HepG2 (cell line): ENCODE results near the gene SCAND1. TPM values are rescaled to one million over a fixed set of nuclear protein-coding genes. Genes with fewer than 3 reads are reported as not detected.

ENCODE experiments used
- ISL2 ChIP-seq: sonication (generic); formaldehyde crosslinking; IDR thresholded peaks from 2 replicates; pipeline ENCODE4 v1.5.0; 2020; ENCODE audit warnings: missing genetic modification reagents
- KLF15 ChIP-seq: sonication (generic); formaldehyde crosslinking; IDR thresholded peaks from 2 replicates; pipeline ENCODE4 v1.8.1; 2023; ENCODE audit warnings: borderline replicate concordance, mild to moderate bottlenecking, inconsistent platforms, missing genetic modification reagents, mixed read lengths
- NFE2L1 ChIP-seq: sonication (generic); formaldehyde crosslinking; IDR thresholded peaks from 2 replicates; pipeline ENCODE4 v1.4.0; 2020; ENCODE audit warnings: missing genetic modification reagents, mild to moderate bottlenecking, borderline replicate concordance
- REXO4 ChIP-seq: sonication (generic); formaldehyde crosslinking; IDR thresholded peaks from 2 replicates; pipeline ENCODE4 v1.8.0; 2022; ENCODE audit warnings: missing genetic modification reagents, mild to moderate bottlenecking, borderline replicate concordance
- SETDB1 ChIP-seq: sonication (generic); formaldehyde crosslinking; IDR thresholded peaks from 2 replicates; pipeline ENCODE4 v1.5.1; 2020; ENCODE audit warnings: missing genetic modification reagents, mild to moderate bottlenecking, borderline replicate concordance
- ZKSCAN5 ChIP-seq: sonication (generic); formaldehyde crosslinking; IDR thresholded peaks from 2 replicates; pipeline ENCODE4 v1.5.1; 2020; ENCODE audit warnings: mild to moderate bottlenecking, missing genetic modification reagents
- ZMYM2 ChIP-seq: sonication (generic); formaldehyde crosslinking; IDR thresholded peaks from 2 replicates; pipeline ENCODE4 v1.8.0; 2022; ENCODE audit warnings: mild to moderate bottlenecking, missing genetic modification reagents
- ZNF230 ChIP-seq: sonication (generic); formaldehyde crosslinking; IDR thresholded peaks from 2 replicates; pipeline ENCODE4 v1.4.0; 2020; ENCODE audit warnings: mild to moderate bottlenecking, missing genetic modification reagents
- ZNF432 ChIP-seq: sonication (generic); formaldehyde crosslinking; IDR thresholded peaks from 2 replicates; pipeline ENCODE4 v1.5.0; 2020; ENCODE audit warnings: missing genetic modification reagents, mild to moderate bottlenecking, borderline replicate concordance
- ZNF782 ChIP-seq: sonication (generic); formaldehyde crosslinking; IDR thresholded peaks from 2 replicates; pipeline ENCODE4 v1.4.0; 2020; ENCODE audit warnings: missing genetic modification reagents, mild to moderate bottlenecking, borderline replicate concordance
- ZNF790 ChIP-seq: sonication (generic); formaldehyde crosslinking; IDR thresholded peaks from 2 replicates; pipeline ENCODE4 v1.8.0; 2022; ENCODE audit warnings: missing genetic modification reagents, mild to moderate bottlenecking, borderline replicate concordance
- ZSCAN21 ChIP-seq: sonication (generic); formaldehyde crosslinking; IDR thresholded peaks from 2 replicates; pipeline ENCODE4 v1.8.0; 2022; ENCODE audit warnings: mild to moderate bottlenecking, missing genetic modification reagents, moderate library complexity, borderline replicate concordance
- polyA plus RNA-seq, 8 experiments: library from polyadenylated mRNA; depleted of rRNA in 3 of 8; stranded (reverse) in 7 of 8; unstranded in 1 of 8; fragments of >200 nt; fragmentation: Illumina TruSeq in 4 of 8; extraction: Trizol in 4 of 8; gene quantifications; 2 replicates each; pipeline versions ENCODE4 v1.2.1 to v1.2.3, GENCODE V29; 2011 to 2016; ENCODE audit warnings: low read depth in 4 of 8, missing spikeins in 1 of 8, mixed read lengths in 1 of 8; ENCODE audit not compliant: insufficient read depth in 1 of 8
- total RNA-seq, 5 experiments: library from RNA; depleted of rRNA; stranded (reverse); fragments of >200 nt; fragmentation: Illumina TruSeq; extraction: Trizol; gene quantifications; 2 replicates each; pipeline ENCODE4 v1.2.3, GENCODE V29; 2016; ENCODE audit warnings: low read depth in 1 of 5
- TF ChIP-seq, protein P1 (sequence below): sonication (generic); formaldehyde crosslinking; IDR thresholded peaks from 2 replicates; pipeline ENCODE4 v1.4.0; 2020; ENCODE audit warnings: missing genetic modification reagents
- TF ChIP-seq, protein P2 (sequence below): sonication (generic); formaldehyde crosslinking; IDR thresholded peaks from 2 replicates; pipeline ENCODE4 v1.5.0; 2020; ENCODE audit warnings: mild to moderate bottlenecking, missing genetic modification reagents
- TF ChIP-seq, protein P3 (sequence below): sonication (generic); formaldehyde crosslinking; IDR thresholded peaks from 2 replicates; pipeline ENCODE4 v1.8.1; 2023; ENCODE audit warnings: missing genetic modification reagents, mild to moderate bottlenecking, borderline replicate concordance
- TF ChIP-seq, protein P4 (sequence below): sonication (generic); formaldehyde crosslinking; conservative IDR thresholded peaks from 2 replicates; pipeline ENCODE4 v1.5.0; 2020; ENCODE audit warnings: missing genetic modification reagents
- TF ChIP-seq, protein P5 (sequence below): sonication (generic); formaldehyde crosslinking; IDR thresholded peaks from 2 replicates; pipeline ENCODE4 v1.4.0; 2020; ENCODE audit warnings: missing genetic modification reagents
- TF ChIP-seq, protein P6 (sequence below): sonication (generic); formaldehyde crosslinking; IDR thresholded peaks from 2 replicates; pipeline ENCODE4 v1.8.1; 2023; ENCODE audit warnings: mild to moderate bottlenecking, inconsistent platforms, moderate library complexity, missing genetic modification reagents, borderline replicate concordance

The SCAND1 gene
- total and polyA plus RNA-seq, 2 of the 13 experiments (the other 11 are each of a cell fraction or from before 2014, with no cell fraction given): 19.3 to 109 TPM

DNA sequence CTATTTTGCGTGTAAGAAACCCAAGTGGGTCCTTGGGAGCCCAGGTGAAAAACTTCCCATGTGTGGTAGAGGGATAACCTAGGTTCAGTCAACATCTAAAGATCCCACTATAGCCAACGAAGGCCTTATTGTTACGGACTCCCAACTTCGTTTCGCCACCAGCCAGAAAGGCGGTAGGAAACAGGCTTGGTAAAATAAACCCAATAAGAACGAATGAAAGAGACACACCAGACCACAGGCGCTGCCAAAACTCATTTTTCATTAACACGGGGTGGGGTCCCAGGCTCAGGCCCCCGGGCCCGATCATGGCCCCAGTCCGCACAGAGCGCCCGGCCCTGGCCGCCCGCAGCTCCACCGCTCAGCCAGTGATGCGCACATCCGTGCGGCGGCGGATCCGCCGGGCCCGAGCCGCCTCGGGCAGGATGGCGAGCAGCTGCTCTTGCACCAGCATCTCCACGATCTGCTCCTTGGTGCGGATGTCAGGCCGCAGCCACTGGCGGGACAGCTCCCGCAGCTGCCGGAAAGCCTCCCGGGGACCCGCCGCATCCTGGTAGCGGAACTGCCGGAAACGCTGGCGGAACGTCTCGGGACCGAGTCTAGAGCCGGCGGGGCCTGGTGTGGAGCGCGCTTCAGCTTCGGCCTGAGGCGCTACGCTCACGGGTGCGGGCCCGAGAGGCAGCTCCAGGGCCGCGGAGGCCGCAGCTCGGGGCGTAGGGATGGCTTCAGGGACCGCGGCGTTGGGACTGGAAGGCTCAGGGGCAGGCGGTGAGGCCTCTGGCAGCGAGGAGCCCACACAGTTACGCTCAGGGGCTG lies 709 bp downstream of the SCAND1 start (continued):
- TF ChIP-seq ZNF782 (CRISPR knock-in tag): no peak; the same call in 1 of the 2 replicates
- TF ChIP-seq SETDB1 (CRISPR knock-in tag): no peak
- peak; percentile 49; the same call in 1 of the 2 replicates for TF ChIP-seq ZNF790
- no peak for TF ChIP-seq KLF15
- TF ChIP-seq ZNF432 (CRISPR knock-in tag): 0 out of 2 replicates have a peak, but pooled peaks have one; percentile 71
- TF ChIP-seq, protein P1, sequence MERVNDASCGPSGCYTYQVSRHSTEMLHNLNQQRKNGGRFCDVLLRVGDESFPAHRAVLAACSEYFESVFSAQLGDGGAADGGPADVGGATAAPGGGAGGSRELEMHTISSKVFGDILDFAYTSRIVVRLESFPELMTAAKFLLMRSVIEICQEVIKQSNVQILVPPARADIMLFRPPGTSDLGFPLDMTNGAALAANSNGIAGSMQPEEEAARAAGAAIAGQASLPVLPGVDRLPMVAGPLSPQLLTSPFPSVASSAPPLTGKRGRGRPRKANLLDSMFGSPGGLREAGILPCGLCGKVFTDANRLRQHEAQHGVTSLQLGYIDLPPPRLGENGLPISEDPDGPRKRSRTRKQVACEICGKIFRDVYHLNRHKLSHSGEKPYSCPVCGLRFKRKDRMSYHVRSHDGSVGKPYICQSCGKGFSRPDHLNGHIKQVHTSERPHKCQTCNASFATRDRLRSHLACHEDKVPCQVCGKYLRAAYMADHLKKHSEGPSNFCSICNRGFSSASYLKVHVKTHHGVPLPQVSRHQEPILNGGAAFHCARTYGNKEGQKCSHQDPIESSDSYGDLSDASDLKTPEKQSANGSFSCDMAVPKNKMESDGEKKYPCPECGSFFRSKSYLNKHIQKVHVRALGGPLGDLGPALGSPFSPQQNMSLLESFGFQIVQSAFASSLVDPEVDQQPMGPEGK (CRISPR knock-in tag): peak; percentile 26; the same call in 1 of the 2 replicates
- TF ChIP-seq, protein P2, sequence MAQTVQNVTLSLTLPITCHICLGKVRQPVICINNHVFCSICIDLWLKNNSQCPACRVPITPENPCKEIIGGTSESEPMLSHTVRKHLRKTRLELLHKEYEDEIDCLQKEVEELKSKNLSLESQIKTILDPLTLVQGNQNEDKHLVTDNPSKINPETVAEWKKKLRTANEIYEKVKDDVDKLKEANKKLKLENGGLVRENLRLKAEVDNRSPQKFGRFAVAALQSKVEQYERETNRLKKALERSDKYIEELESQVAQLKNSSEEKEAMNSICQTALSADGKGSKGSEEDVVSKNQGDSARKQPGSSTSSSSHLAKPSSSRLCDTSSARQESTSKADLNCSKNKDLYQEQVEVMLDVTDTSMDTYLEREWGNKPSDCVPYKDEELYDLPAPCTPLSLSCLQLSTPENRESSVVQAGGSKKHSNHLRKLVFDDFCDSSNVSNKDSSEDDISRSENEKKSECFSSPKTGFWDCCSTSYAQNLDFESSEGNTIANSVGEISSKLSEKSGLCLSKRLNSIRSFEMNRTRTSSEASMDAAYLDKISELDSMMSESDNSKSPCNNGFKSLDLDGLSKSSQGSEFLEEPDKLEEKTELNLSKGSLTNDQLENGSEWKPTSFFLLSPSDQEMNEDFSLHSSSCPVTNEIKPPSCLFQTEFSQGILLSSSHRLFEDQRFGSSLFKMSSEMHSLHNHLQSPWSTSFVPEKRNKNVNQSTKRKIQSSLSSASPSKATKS (CRISPR knock-in tag): peak; percentile 72; the same call in 1 of the 2 replicates
- TF ChIP-seq, protein P3, sequence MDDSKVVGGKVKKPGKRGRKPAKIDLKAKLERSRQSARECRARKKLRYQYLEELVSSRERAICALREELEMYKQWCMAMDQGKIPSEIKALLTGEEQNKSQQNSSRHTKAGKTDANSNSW (CRISPR knock-in tag): peak; percentile 86
- TF ChIP-seq ISL2 (CRISPR knock-in tag): peak; percentile 27; the same call in 1 of the 2 replicates
- peak; percentile 88; the same call in 1 of the 2 replicates for TF ChIP-seq ZSCAN21 (CRISPR knock-in tag)
- peak; percentile 85; the same call in 1 of the 2 replicates for TF ChIP-seq ZNF230 (CRISPR knock-in tag)
- TF ChIP-seq, protein P4, sequence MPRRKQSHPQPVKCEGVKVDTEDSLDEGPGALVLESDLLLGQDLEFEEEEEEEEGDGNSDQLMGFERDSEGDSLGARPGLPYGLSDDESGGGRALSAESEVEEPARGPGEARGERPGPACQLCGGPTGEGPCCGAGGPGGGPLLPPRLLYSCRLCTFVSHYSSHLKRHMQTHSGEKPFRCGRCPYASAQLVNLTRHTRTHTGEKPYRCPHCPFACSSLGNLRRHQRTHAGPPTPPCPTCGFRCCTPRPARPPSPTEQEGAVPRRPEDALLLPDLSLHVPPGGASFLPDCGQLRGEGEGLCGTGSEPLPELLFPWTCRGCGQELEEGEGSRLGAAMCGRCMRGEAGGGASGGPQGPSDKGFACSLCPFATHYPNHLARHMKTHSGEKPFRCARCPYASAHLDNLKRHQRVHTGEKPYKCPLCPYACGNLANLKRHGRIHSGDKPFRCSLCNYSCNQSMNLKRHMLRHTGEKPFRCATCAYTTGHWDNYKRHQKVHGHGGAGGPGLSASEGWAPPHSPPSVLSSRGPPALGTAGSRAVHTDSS (CRISPR knock-in tag): peak; percentile 23; the same call in 1 of the 2 replicates
- TF ChIP-seq, protein P5, sequence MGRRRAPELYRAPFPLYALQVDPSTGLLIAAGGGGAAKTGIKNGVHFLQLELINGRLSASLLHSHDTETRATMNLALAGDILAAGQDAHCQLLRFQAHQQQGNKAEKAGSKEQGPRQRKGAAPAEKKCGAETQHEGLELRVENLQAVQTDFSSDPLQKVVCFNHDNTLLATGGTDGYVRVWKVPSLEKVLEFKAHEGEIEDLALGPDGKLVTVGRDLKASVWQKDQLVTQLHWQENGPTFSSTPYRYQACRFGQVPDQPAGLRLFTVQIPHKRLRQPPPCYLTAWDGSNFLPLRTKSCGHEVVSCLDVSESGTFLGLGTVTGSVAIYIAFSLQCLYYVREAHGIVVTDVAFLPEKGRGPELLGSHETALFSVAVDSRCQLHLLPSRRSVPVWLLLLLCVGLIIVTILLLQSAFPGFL (CRISPR knock-in tag): no peak
- TF ChIP-seq NFE2L1 (CRISPR knock-in tag): peak; percentile 91; the same call in 1 of the 2 replicates
- 0 out of 2 replicates have a peak, but pooled peaks have one; percentile 11 for TF ChIP-seq ZMYM2
- TF ChIP-seq REXO4 (CRISPR knock-in tag): peak; percentile 56; the same call in 1 of the 2 replicates
- TF ChIP-seq, protein P6, sequence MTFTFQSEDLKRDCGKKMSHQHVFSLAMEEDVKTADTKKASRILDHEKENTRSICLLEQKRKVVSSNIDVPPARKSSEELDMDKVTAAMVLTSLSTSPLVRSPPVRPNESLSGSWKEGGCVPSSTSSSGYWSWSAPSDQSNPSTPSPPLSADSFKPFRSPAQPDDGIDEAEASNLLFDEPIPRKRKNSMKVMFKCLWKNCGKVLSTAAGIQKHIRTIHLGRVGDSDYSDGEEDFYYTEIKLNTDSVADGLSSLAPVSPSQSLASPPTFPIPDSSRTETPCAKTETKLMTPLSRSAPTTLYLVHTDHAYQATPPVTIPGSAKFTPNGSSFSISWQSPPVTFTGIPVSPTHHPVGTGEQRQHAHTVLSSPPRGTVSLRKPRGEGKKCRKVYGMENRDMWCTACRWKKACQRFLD (CRISPR knock-in tag): peak; percentile 77; the same call in 1 of the 2 replicates
- TF ChIP-seq ZKSCAN5 (CRISPR knock-in tag): peak; percentile 24; the same call in 1 of the 2 replicates
